H1 (cell line): Measurements from ENCODE around the gene TMBIM1. TPM values are rescaled to one million over a fixed set of nuclear protein-coding genes. Genes with fewer than 3 reads are reported as not detected.

Experiments used
- CTCF ChIA-PET: fragments of 300-600 bp; sonication (Branson Sonifier 250); formaldehyde crosslinking; loops from one replicate; lab custom pipeline; 2021; ENCODE audit not compliant: partially characterized antibody; lab: Charles Lee
- POLR2A ChIA-PET: fragments of 300-600 bp; sonication (Branson Sonifier 250); formaldehyde crosslinking; loops from one replicate; lab custom pipeline; 2021; ENCODE audit warnings: inconsistent platforms; ENCODE audit not compliant: partially characterized antibody; lab: Charles Lee
- DNase-seq, 2 experiments: peaks; one replicate each; pipeline versions ENCODE4 v3.0.0 to v3.0.0-alpha.2; 2010 to 2022; ENCODE audit warnings: low spot score in 2 of 2, low read depth in 1 of 2, mixed read lengths in 1 of 2
- FAIRE-seq: peaks from 2 replicates; lab custom pipeline; 2011; peaks lifted over from hg19 to GRCh38; lab: Jason Lieb, UNC
- H2AFZ ChIP-seq: 2 replicates; pipeline ENCODE4 v1.8.1; 2012; ENCODE audit warnings: low read length, inconsistent platforms
- H2AK5ac ChIP-seq: 2 replicates; pipeline ENCODE4 v1.6.1; 2013; ENCODE audit warnings: low read depth, low read length
- H2BK120ac ChIP-seq: replicated peaks from 2 replicates; pipeline ENCODE3; 2013; ENCODE audit warnings: low read depth, low read length, inconsistent platforms
- H2BK12ac ChIP-seq: 2 replicates; pipeline ENCODE4 v1.6.1; 2013; ENCODE audit warnings: low read depth, low read length
- H2BK15ac ChIP-seq: 2 replicates; pipeline ENCODE4 v1.6.1; 2013; ENCODE audit warnings: low read length
- H2BK20ac ChIP-seq: 2 replicates; pipeline ENCODE4 v1.6.1; 2013; ENCODE audit warnings: low read length
- H2BK5ac ChIP-seq: 2 replicates; pipeline ENCODE4 v1.6.1; 2013; ENCODE audit warnings: low read depth, low read length
- H3K14ac ChIP-seq: 2 replicates; pipeline ENCODE4 v1.6.1; 2013; ENCODE audit warnings: inconsistent platforms; ENCODE audit not compliant: insufficient read length
- H3K18ac ChIP-seq: 2 replicates; pipeline ENCODE4 v1.6.1; 2013; ENCODE audit warnings: low read length; ENCODE audit errors: extremely low read depth
- H3K23ac ChIP-seq: 2 replicates; pipeline ENCODE4 v1.6.1; 2013; ENCODE audit warnings: inconsistent platforms; ENCODE audit not compliant: insufficient read length
- H3K23me2 ChIP-seq: 2 replicates; pipeline ENCODE4 v1.6.1; 2013; ENCODE audit warnings: low read depth, low read length
- H3K27ac ChIP-seq: 2 replicates; pipeline ENCODE4 v1.6.1; 2011; ENCODE audit warnings: low read depth, low read length, inconsistent platforms
- H3K27me3 ChIP-seq, 4 experiments: replicated peaks in 1 of 4; 1 replicate in 1 of 4; 2 replicates in 3 of 4; pipeline versions ENCODE4 v1.6.1 to v1.8.1; 2011 to 2013; ENCODE audit warnings: low read length in 3 of 4, mild to moderate bottlenecking in 3 of 4, inconsistent platforms in 2 of 4, mixed read lengths in 2 of 4, moderate library complexity in 1 of 4; ENCODE audit not compliant: control insufficient read depth in 3 of 4, insufficient read depth in 3 of 4; ENCODE audit errors: extremely low read depth in 1 of 4
- H3K36me3 ChIP-seq, 4 experiments: 2 replicates each; pipeline versions ENCODE4 v1.6.1 to v1.8.1; 2011 to 2013; ENCODE audit warnings: mild to moderate bottlenecking in 4 of 4, low read length in 3 of 4, moderate library complexity in 2 of 4, control low read depth in 1 of 4, inconsistent platforms in 1 of 4; ENCODE audit not compliant: insufficient read depth in 4 of 4, control insufficient read depth in 2 of 4
- H3K4ac ChIP-seq: replicated peaks from 2 replicates; pipeline ENCODE3; 2013; ENCODE audit warnings: low read length, low read depth, mixed read lengths, inconsistent platforms; ENCODE audit not compliant: insufficient read length
- H3K4me1 ChIP-seq, 4 experiments: replicated peaks in 1 of 4; 1 replicate in 1 of 4; 2 replicates in 3 of 4; pipeline versions ENCODE4 v1.6.1 to v1.8.1; 2011 to 2013; ENCODE audit warnings: low read length in 3 of 4, inconsistent platforms in 2 of 4, mixed read lengths in 1 of 4; ENCODE audit not compliant: insufficient read depth in 4 of 4, control insufficient read depth in 3 of 4
- H3K4me2 ChIP-seq, 2 experiments: 2 replicates each; pipeline versions ENCODE4 v1.6.1 to v1.8.1; 2011 to 2013; ENCODE audit warnings: low read depth in 2 of 2, low read length in 2 of 2, control low read depth in 1 of 2, inconsistent platforms in 1 of 2, mild to moderate bottlenecking in 1 of 2; ENCODE audit not compliant: insufficient read depth in 1 of 2
- H3K4me3 ChIP-seq, 4 experiments: fragments of 200-600, 300-600 bp in 1 of 4; sonication (generic), shearing (Covaris generic), sonication (Bioruptor Twin) in 1 of 4; 2 replicates each; pipeline versions ENCODE4 v1.5.1 to v1.8.1; 2011 to 2016; ENCODE audit warnings: low read length in 4 of 4, low read depth in 3 of 4, control low read depth in 2 of 4, inconsistent platforms in 2 of 4, mild to moderate bottlenecking in 2 of 4, mixed read lengths in 1 of 4, moderate library complexity in 1 of 4; ENCODE audit not compliant: insufficient read depth in 2 of 4; ENCODE audit errors: extremely low read depth in 1 of 4
- H3K56ac ChIP-seq: replicated peaks from 2 replicates; pipeline ENCODE3; 2013; ENCODE audit warnings: low read depth, mild to moderate bottlenecking, mixed read lengths, low read length, inconsistent platforms; ENCODE audit not compliant: insufficient read length
- H3K79me1 ChIP-seq: 2 replicates; pipeline ENCODE4 v1.6.1; 2013; ENCODE audit warnings: low read depth, low read length, control low read depth
- H3K79me2 ChIP-seq, 2 experiments: 2 replicates each; pipeline versions ENCODE4 v1.6.1 to v1.8.1; 2012 to 2013; ENCODE audit warnings: low read length in 2 of 2, mild to moderate bottlenecking in 2 of 2, inconsistent platforms in 1 of 2; ENCODE audit not compliant: insufficient read depth in 2 of 2, control insufficient read depth in 1 of 2
- H3K9ac ChIP-seq, 4 experiments: replicated peaks in 1 of 4; 1 replicate in 1 of 4; 2 replicates in 3 of 4; pipeline versions ENCODE4 v1.6.1 to v1.8.1; 2011 to 2013; ENCODE audit warnings: low read depth in 3 of 4, low read length in 3 of 4, control low read depth in 2 of 4, mild to moderate bottlenecking in 2 of 4, moderate library complexity in 2 of 4, inconsistent platforms in 1 of 4; ENCODE audit errors: extremely low read depth in 1 of 4
- H3K9me3 ChIP-seq, 2 experiments: 2 replicates each; pipeline versions ENCODE4 v1.6.1 to v1.8.1; 2012 to 2013; ENCODE audit warnings: mild to moderate bottlenecking in 2 of 2, moderate library complexity in 2 of 2, control low read depth in 1 of 2, inconsistent platforms in 1 of 2, low read depth in 1 of 2, low read length in 1 of 2, mixed read lengths in 1 of 2; ENCODE audit not compliant: insufficient read depth in 2 of 2
- H4K20me1 ChIP-seq, 2 experiments: replicated peaks in 1 of 2; 2 replicates each; pipeline versions ENCODE3 to v1.8.1; 2011 to 2013; ENCODE audit warnings: inconsistent platforms in 2 of 2, low read length in 2 of 2, mild to moderate bottlenecking in 1 of 2; ENCODE audit not compliant: insufficient read depth in 2 of 2, control insufficient read depth in 1 of 2
- H4K5ac ChIP-seq: 2 replicates; pipeline ENCODE4 v1.6.1; 2013; ENCODE audit warnings: low read length, low read depth, mixed read lengths, inconsistent platforms; ENCODE audit not compliant: insufficient read length
- H4K8ac ChIP-seq: 2 replicates; pipeline ENCODE4 v1.8.0; 2013; ENCODE audit warnings: mild to moderate bottlenecking, moderate library complexity, low read length, inconsistent platforms; ENCODE audit not compliant: insufficient read depth; ENCODE audit errors: extremely low read depth
- H4K91ac ChIP-seq: replicated peaks from 2 replicates; pipeline ENCODE3; 2013; ENCODE audit warnings: low read length, mixed read lengths, inconsistent platforms; ENCODE audit not compliant: insufficient read length
- GABPA ChIP-seq: IDR thresholded peaks from 2 replicates; pipeline ENCODE4 v1.6.1; 2011; ENCODE audit warnings: mild to moderate bottlenecking, low read length, moderate library complexity, borderline replicate concordance; ENCODE audit not compliant: insufficient read depth
- MAFK ChIP-seq: IDR thresholded peaks from 2 replicates; pipeline ENCODE4 v1.6.1; 2012; ENCODE audit warnings: low read depth, mild to moderate bottlenecking, improper control_type of control experiment, low read length
- TEAD4 ChIP-seq: IDR thresholded peaks from 2 replicates; pipeline ENCODE4 v1.6.1; 2012; ENCODE audit warnings: low read depth, low read length, inconsistent platforms, mixed read lengths
- WGBS, 2 experiments: shearing (Covaris generic) in 1 of 2; methylation state at CpG; one replicate each; pipeline versions ENCODE4 v1.1.6 to v1.1.7; 2013 to 2015; ENCODE audit warnings: low lambda C conversion rate in 2 of 2, mixed read lengths in 2 of 2, inconsistent platforms in 1 of 2, low coverage in 1 of 2, missing lambda C conversion rate in 1 of 2; ENCODE audit not compliant: insufficient replicate concordance in 2 of 2, insufficient coverage in 1 of 2, insufficient read length in 1 of 2; ENCODE audit errors: extremely low coverage in 1 of 2, missing lambda C conversion rate in 1 of 2; 5-methylcytosine and 5-hydroxymethylcytosine counted together
- polyA plus RNA-seq, 7 experiments: library from polyadenylated mRNA; depleted of rRNA in 3 of 7; stranded (reverse) in 5 of 7; unstranded in 2 of 7; fragments of >200 nt in 5 of 7; fragments of 200-250 nt in 2 of 7; gene quantifications; 1 replicate in 5 of 7; 2 replicates in 1 of 7; 4 replicates in 1 of 7; pipeline versions ENCODE4 v1.2.1 to v1.2.3, GENCODE V29; 2011 to 2013; ENCODE audit warnings: missing spikeins in 2 of 7, mixed read lengths in 2 of 7
- total RNA-seq: library from RNA; stranded (reverse); fragmentation: NEBNext Ultra II Directional; extraction: Animal tissue kit (Norgen Biotek cat#: 25700); gene quantifications from 2 replicates; pipeline ENCODE4 v1.2.1, GENCODE V29; 2021

The TMBIM1 gene
- total and polyA plus RNA-seq, 2 of the 8 experiments (the other 6 are each of a cell fraction or from before 2014, with no cell fraction given), result 22.1 to 36.8 TPM

GRCh38 chr2:218291318-218292047, 820 bp downstream of the TMBIM1 start:
- no peak overlapping the region for H3K14ac ChIP-seq
- ChIA-PET CTCF (interaction anchor here (0.7 to 12.1 kb wide), 14 partner anchors 8 to 103 kb away, joined by 3 to 94 read pairs (median 4); partner anchors contain the start of genes AAMP, CATIP and PNKD), POLR2A (interaction anchor here (1.1 to 1.7 kb wide), 6 partner anchors 9 to 42 kb away, joined by 3 to 4 read pairs (median 3); partner anchors contain the start of genes AAMP and PNKD)
- no peak overlapping the region for H2AK5ac ChIP-seq
- no peak overlapping the region for H3K23ac ChIP-seq
- H4K20me1 ChIP-seq, result no peaks in the 10 kb centered on the region
- no peaks in the 10 kb centered on the region for H3K79me2 ChIP-seq
- H3K18ac ChIP-seq, result peak overlapping the region; percentile 36; the same call in 1 of the 2 replicates
- DNase-seq (no peak), FAIRE-seq (no peak)
- H4K8ac ChIP-seq, result peak overlapping the region; percentile 15; the same call in 1 of the 2 replicates
- peaks cover 5 to 14% (median 9%) of the 10 kb centered on the region in 4 experiments; a peak in 6 of 7 replicates for H3K4me1 ChIP-seq
- H4K91ac ChIP-seq, result peak overlapping the region; percentile 0
- no peak overlapping the region for H2BK120ac ChIP-seq
- no peaks in the 10 kb centered on the region for H3K27me3 ChIP-seq
- no peak overlapping the region for H4K5ac ChIP-seq
- H2BK15ac ChIP-seq, result no peak overlapping the region
- 0 out of 2 replicates have a peak, but pooled peaks cover 4% of the 10 kb centered on the region for H3K79me1 ChIP-seq
- WGBS, 2 experiments, result 82% methylated on average over 9 of the region's 12 CpGs; no CpG with 5 or more reads in 1 of the 2 experiments
- H3K27ac ChIP-seq, result no peak overlapping the region
- TF ChIP-seq MAFK (no peak), GABPA (no peak), TEAD4 (no peak)
- H3K4me2 ChIP-seq, result peak overlapping the region; percentile 72 to 82
- no peak overlapping the region for H3K56ac ChIP-seq
- H3K4me3 ChIP-seq, result peak overlapping the region; percentile 51 to 66 (median 64)
- no peak overlapping the region for H3K4ac ChIP-seq
- no peaks in the 10 kb centered on the region for H3K36me3 ChIP-seq
- peak overlapping the region; percentile 77; the same call in 1 of the 2 replicates for H2BK12ac ChIP-seq
- H3K23me2 ChIP-seq, result peaks cover 5% of the 10 kb centered on the region; the same call in 1 of the 2 replicates
- H3K9me3 ChIP-seq, result no peaks in the 10 kb centered on the region
- H2BK20ac ChIP-seq, result no peak overlapping the region
- H2AFZ ChIP-seq, result no peak overlapping the region
- no peak overlapping the region; the same call in 1 of the 2 replicates for H2BK5ac ChIP-seq
- H3K9ac ChIP-seq, result peak overlapping the region in 2 of 4 experiments; percentile 59 to 62; a peak in 3 of 7 replicates
